A549 (cell line): Measurements from ENCODE around the gene MPP3. TPM values are rescaled to one million over a fixed set of nuclear protein-coding genes. Genes with fewer than 3 reads are reported as not detected.

ENCODE experiments used
- ATAC-seq, 2 experiments: fragments of 200-7000 bp in 1 of 2; fragments of >200 bp in 1 of 2; cut with Nextera tagmentation in 1 of 2; cut with Tn5 transposase in 1 of 2; 3 replicates each; pipeline versions ENCODE4 v1.8.0 to v1.9.1; 2018 to 2020; ENCODE audit warnings: mild to moderate bottlenecking in 1 of 2, moderate library complexity in 1 of 2
- CTCF ChIA-PET: fragments of 300-600 bp; sonication (Branson Sonifier 250); formaldehyde crosslinking; extraction: SDS; loops from one replicate; lab custom pipeline; 2021; ENCODE audit warnings: antibody characterized with exemption, inconsistent platforms; lab: Yijun Ruan, JAX
- POLR2A ChIA-PET: fragments of 350-600 bp; formaldehyde crosslinking; extraction: SDS; loops from one replicate; lab custom pipeline; 2021; ENCODE audit warnings: antibody characterized with exemption, inconsistent platforms; lab: Yijun Ruan, JAX
- DNase-seq, 2 experiments: peaks; one replicate each; pipeline versions ENCODE4 v3.0.0 to v3.0.0-alpha.2; 2011 to 2016; ENCODE audit warnings: low read depth in 1 of 2, low spot score in 1 of 2
- FAIRE-seq: peaks from 2 replicates; lab custom pipeline; 2011; peaks lifted over from hg19 to GRCh38; lab: Jason Lieb, UNC
- H3K27ac ChIP-seq, 2 experiments: fragments of >200 bp; sonication (Bioruptor Twin); formaldehyde crosslinking; 3 replicates each; pipeline ENCODE4 v1.5.1; 2016 to 2017
- H3K4me1 ChIP-seq: fragments of >200 bp; sonication (Bioruptor Twin); formaldehyde crosslinking; 3 replicates; pipeline ENCODE4 v1.6.1; 2016
- H3K4me2 ChIP-seq: fragments of >200 bp; sonication (Bioruptor Twin); formaldehyde crosslinking; 3 replicates; pipeline ENCODE4 v1.6.1; 2016
- H3K4me3 ChIP-seq: fragments of >200 bp; sonication (Bioruptor Twin); formaldehyde crosslinking; 3 replicates; pipeline ENCODE4 v1.5.1; 2016
- H3K9me3 ChIP-seq: fragments of >200 bp; sonication (Bioruptor Twin); formaldehyde crosslinking; 3 replicates; pipeline ENCODE4 v1.6.1; 2016
- BHLHE40 ChIP-seq: IDR thresholded peaks from 2 replicates; pipeline ENCODE4 v1.6.1; 2012; ENCODE audit warnings: low read depth, low read length, inconsistent platforms
- CEBPB ChIP-seq, 2 experiments: fragments of >200 bp in 1 of 2; sonication (Bioruptor Twin) in 1 of 2; formaldehyde crosslinking in 1 of 2; IDR thresholded peaks; 2 replicates each; pipeline ENCODE4 v1.6.1; 2012 to 2016
- CHD2 ChIP-seq: fragments of 150-350 bp; IDR thresholded peaks from 2 replicates; pipeline ENCODE4 v1.6.1; 2014; ENCODE audit warnings: low read length; ENCODE audit not compliant: partially characterized antibody
- EHMT2 ChIP-seq: fragments of 200-600 bp; sonication (generic); IDR thresholded peaks from 2 replicates; pipeline ENCODE4 v1.6.1; 2016; ENCODE audit warnings: antibody characterized with exemption, low read depth, mild to moderate bottlenecking, moderate library complexity
- HES2 ChIP-seq: fragments of >200 bp; sonication (Bioruptor Twin); formaldehyde crosslinking; IDR thresholded peaks from 2 replicates; pipeline ENCODE4 v1.6.1; 2016
- HOXB13 ChIP-seq: fragments of 250-450 bp; sonication (Bioruptor Pico); IDR thresholded peaks from 2 replicates; pipeline ENCODE4 v1.5.0; 2020; ENCODE audit warnings: low read depth, mild to moderate bottlenecking, moderate library complexity
- JUNB ChIP-seq: fragments of >200 bp; sonication (Bioruptor Twin); formaldehyde crosslinking; IDR thresholded peaks from 2 replicates; pipeline ENCODE4 v1.6.1; 2016
- KDM1A ChIP-seq: fragments of 200-600 bp; sonication (generic); IDR thresholded peaks from 2 replicates; pipeline ENCODE4 v1.6.1; 2016; ENCODE audit warnings: low read depth, mild to moderate bottlenecking
- KDM5A ChIP-seq: fragments of 200-600 bp; sonication (generic); IDR thresholded peaks from 2 replicates; pipeline ENCODE4 v1.6.1; 2016; ENCODE audit warnings: antibody characterized with exemption, mild to moderate bottlenecking
- NFE2L2 ChIP-seq: fragments of 150-350 bp; conservative IDR thresholded peaks from 2 replicates; pipeline ENCODE4 v1.6.1; 2014; ENCODE audit warnings: low read length
- NPAS2 ChIP-seq: fragments of 250-450 bp; sonication (Bioruptor Pico); IDR thresholded peaks from 2 replicates; pipeline ENCODE4 v1.8.0; 2022; ENCODE audit warnings: mild to moderate bottlenecking, moderate library complexity, borderline replicate concordance
- PHF8 ChIP-seq: fragments of 200-600 bp; sonication (generic); IDR thresholded peaks from 2 replicates; pipeline ENCODE4 v1.6.1; 2016; ENCODE audit warnings: low read depth, mild to moderate bottlenecking, antibody characterized with exemption, moderate library complexity, borderline replicate concordance
- POLR2A ChIP-seq: IDR thresholded peaks from 2 replicates; pipeline ENCODE4 v1.6.1; 2012; ENCODE audit warnings: mild to moderate bottlenecking, low read length
- RCOR1 ChIP-seq: fragments of 150-350 bp; IDR thresholded peaks from 2 replicates; pipeline ENCODE4 v1.6.1; 2014; ENCODE audit warnings: antibody characterized with exemption, low read length, low read depth
- RNF2 ChIP-seq: fragments of 200-600 bp; sonication (generic); IDR thresholded peaks from 2 replicates; pipeline ENCODE4 v1.6.1; 2016; ENCODE audit warnings: low read depth, mild to moderate bottlenecking, antibody characterized with exemption, moderate library complexity, borderline replicate concordance
- SMC3 ChIP-seq: fragments of >200 bp; sonication (Bioruptor Twin); formaldehyde crosslinking; IDR thresholded peaks from 3 replicates; pipeline ENCODE4 v1.6.1; 2018; ENCODE audit warnings: inconsistent platforms
- TFCP2L1 ChIP-seq: fragments of 250-450 bp; sonication (Bioruptor Pico); IDR thresholded peaks from 2 replicates; pipeline ENCODE4 v1.5.0; 2021; ENCODE audit warnings: mild to moderate bottlenecking
- ZNF302 ChIP-seq: fragments of 250-450 bp; sonication (Bioruptor Pico); IDR thresholded peaks from 2 replicates; pipeline ENCODE4 v1.9.0; 2021; ENCODE audit warnings: inconsistent platforms, mild to moderate bottlenecking, moderate library complexity
- ZSCAN20 ChIP-seq: fragments of 250-450 bp; sonication (Bioruptor Pico); IDR thresholded peaks from 2 replicates; pipeline ENCODE4 v1.8.0; 2022; ENCODE audit warnings: mild to moderate bottlenecking, moderate library complexity
- WGBS: methylation state at CpG from one replicate; pipeline ENCODE4 v1.1.6; 2017; ENCODE audit errors: missing lambda C conversion rate; 5-methylcytosine and 5-hydroxymethylcytosine counted together
- polyA plus RNA-seq, 4 experiments: library from polyadenylated mRNA; depleted of rRNA in 3 of 4; stranded (reverse); fragments of >200 nt; fragmentation: RNase III in 1 of 4; extraction: RNeasy Plus Mini Kit Qiagen cat#74134 plus additional on column Dnase treatment in 1 of 4; gene quantifications; 2 replicates in 3 of 4; 3 replicates in 1 of 4; pipeline ENCODE4 v1.2.3, GENCODE V29; 2011 to 2017
- TF ChIP-seq, protein P1 (sequence below): IDR thresholded peaks from 2 replicates; pipeline ENCODE4 v1.6.1; 2012
- TF ChIP-seq, protein P2 (sequence below): fragments of 250-450 bp; sonication (Bioruptor Pico); IDR thresholded peaks from 2 replicates; pipeline ENCODE4 v1.5.0; 2020; ENCODE audit warnings: low read depth, mild to moderate bottlenecking, moderate library complexity
- TF ChIP-seq, protein P3 (sequence below): IDR thresholded peaks from 2 replicates; pipeline ENCODE4 v1.6.1; 2012

Gene MPP3
- polyA plus RNA-seq, 2 of the 4 experiments (the other 2 are of a cell fraction) = 15.5 to 21.4 TPM

GRCh38 chr17:43769859-43770258, 63.1 kb downstream of the MPP3 start:
- Histone ChIP-seq H3K4me1 (peaks cover 18% of the 10 kb centered on the region), H3K4me2 (no peak overlapping the region), H3K9me3 (no peaks in the 10 kb centered on the region), H3K4me3 (no peak overlapping the region), H3K27ac (no peak overlapping the region)
- ChIA-PET CTCF (interaction anchor here (1.0 to 2.5 kb wide), 4 partner anchors 9 to 193 kb away, joined by 3 to 34 read pairs (median 6); no protein-coding TSS in a partner anchor), POLR2A (no interaction called here)
- FAIRE-seq (no peak), DNase-seq (no peak), ATAC-seq (no peak)
- TF ChIP-seq NFE2L2 (no peak), EHMT2 (no peak), ZNF302 (CRISPR knock-in tag) (no peak), PHF8 (no peak), HOXB13 (CRISPR knock-in tag) (no peak), CEBPB (IDR thresholded peaks at IDR 0.05) (no peak)
- TF ChIP-seq, protein P1, sequence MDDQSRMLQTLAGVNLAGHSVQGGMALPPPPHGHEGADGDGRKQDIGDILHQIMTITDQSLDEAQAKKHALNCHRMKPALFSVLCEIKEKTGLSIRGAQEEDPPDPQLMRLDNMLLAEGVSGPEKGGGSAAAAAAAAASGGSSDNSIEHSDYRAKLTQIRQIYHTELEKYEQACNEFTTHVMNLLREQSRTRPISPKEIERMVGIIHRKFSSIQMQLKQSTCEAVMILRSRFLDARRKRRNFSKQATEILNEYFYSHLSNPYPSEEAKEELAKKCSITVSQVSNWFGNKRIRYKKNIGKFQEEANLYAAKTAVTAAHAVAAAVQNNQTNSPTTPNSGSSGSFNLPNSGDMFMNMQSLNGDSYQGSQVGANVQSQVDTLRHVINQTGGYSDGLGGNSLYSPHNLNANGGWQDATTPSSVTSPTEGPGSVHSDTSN = no peak
- WGBS = 99% methylated on average over 11 of the region's 11 CpGs

GRCh38 chr17:43769426-43769825, 63.5 kb downstream of the MPP3 start:
- H3K4me2 ChIP-seq = no peak overlapping the region
- no peaks in the 10 kb centered on the region for H3K9me3 ChIP-seq
- no peak for DNase-seq
- no peak for FAIRE-seq
- 95% methylated on average over 16 of the region's 16 CpGs for WGBS
- H3K4me1 ChIP-seq = peaks cover 18% of the 10 kb centered on the region
- ATAC-seq = peak in 1 of 2 experiments; percentile 22; a peak in 1 of 6 replicates
- H3K27ac ChIP-seq = no peak overlapping the region
- CTCF ChIA-PET = interaction anchor here (1.0 to 2.5 kb wide), 4 partner anchors 9 to 192 kb away, joined by 3 to 34 read pairs (median 6); no protein-coding TSS in a partner anchor
- POLR2A ChIA-PET = no interaction called here
- no peak for TF ChIP-seq RCOR1
- H3K4me3 ChIP-seq = no peak overlapping the region

DNA sequence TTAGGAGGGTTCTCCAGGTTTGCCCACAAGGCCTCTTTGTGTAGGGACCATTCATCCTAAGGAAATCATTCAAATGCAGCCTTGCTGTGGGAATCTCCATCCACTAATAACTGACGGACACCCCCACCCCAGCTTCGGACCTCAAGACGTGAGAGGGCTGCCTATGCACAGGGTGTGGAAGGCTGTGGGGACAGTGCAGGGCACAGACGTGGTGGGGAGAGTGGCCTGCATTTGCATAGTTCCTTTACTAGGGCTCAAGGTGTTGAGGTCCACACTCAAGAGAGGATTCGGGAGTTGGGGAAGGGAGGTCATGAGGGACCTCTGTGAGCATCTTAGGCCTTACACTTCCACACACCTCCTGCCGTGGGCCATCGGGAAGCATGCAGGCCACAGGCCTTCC, 64.0 kb downstream of the MPP3 start:
- TF ChIP-seq KDM1A (no peak), PHF8 (no peak)
- ChIA-PET POLR2A (no interaction called here), CTCF (interaction anchor here (1.0 to 2.5 kb wide), 3 partner anchors 8 to 192 kb away, joined by 4 to 34 read pairs (median 8); no protein-coding TSS in a partner anchor)
- ATAC-seq (peak in 1 of 2 experiments; percentile 6; a peak in 1 of 6 replicates), DNase-seq (no peak), FAIRE-seq (no peak)
- H3K9me3 ChIP-seq = no peaks in the 10 kb centered on the region
- WGBS = 94% methylated on average over 7 of the region's 7 CpGs
- H3K4me1 ChIP-seq = peaks cover 18% of the 10 kb centered on the region
- H3K4me3 ChIP-seq = no peak overlapping the region
- no peak overlapping the region for H3K4me2 ChIP-seq
- H3K27ac ChIP-seq = no peak overlapping the region

DNA sequence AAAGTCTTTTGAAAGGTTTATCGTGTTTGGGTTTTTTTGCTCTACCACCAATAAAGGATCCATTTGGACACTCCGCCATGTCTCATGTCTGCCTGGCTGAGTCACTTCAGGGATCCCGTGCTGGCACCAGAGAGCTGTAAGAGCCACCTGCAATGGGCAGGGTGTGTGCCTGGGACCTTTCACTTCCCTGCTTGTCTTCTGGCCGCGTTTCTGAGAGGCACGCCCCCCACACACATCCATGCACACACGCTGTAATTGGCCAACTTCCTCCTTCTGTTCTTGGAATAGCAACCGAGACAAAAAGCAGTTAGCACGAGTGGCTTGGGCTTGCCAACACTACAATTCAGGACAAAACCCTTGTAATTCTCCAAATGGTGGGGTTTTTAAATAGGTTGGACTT, 64.6 kb downstream of the MPP3 start:
- H3K4me1 ChIP-seq = peaks cover 15% of the 10 kb centered on the region
- no peaks in the 10 kb centered on the region for H3K9me3 ChIP-seq
- ATAC-seq (no peak), DNase-seq (no peak), FAIRE-seq (no peak)
- ChIA-PET CTCF (interaction anchor here (2.0 to 13.9 kb wide), 5 partner anchors 11 to 191 kb away, joined by 9 to 220 read pairs (median 25); partner anchors contain the start of genes CD300LG, CFAP97D1 and SOST), POLR2A (interaction anchor here (2.9 kb wide), 1 partner anchor 10 kb away, joined by 11 read pairs; the partner anchor contains the start of gene DUSP3)
- no peak for TF ChIP-seq JUNB
- TF ChIP-seq RNF2 = no peak
- TF ChIP-seq, protein P2, sequence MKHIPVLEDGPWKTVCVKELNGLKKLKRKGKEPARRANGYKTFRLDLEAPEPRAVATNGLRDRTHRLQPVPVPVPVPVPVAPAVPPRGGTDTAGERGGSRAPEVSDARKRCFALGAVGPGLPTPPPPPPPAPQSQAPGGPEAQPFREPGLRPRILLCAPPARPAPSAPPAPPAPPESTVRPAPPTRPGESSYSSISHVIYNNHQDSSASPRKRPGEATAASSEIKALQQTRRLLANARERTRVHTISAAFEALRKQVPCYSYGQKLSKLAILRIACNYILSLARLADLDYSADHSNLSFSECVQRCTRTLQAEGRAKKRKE (CRISPR knock-in tag) = no peak
- TF ChIP-seq TFCP2L1 (CRISPR knock-in tag) = no peak
- TF ChIP-seq, protein P3, sequence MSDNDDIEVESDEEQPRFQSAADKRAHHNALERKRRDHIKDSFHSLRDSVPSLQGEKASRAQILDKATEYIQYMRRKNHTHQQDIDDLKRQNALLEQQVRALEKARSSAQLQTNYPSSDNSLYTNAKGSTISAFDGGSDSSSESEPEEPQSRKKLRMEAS = no peak
- TF ChIP-seq ZSCAN20 (CRISPR knock-in tag) = no peak
- no peak for TF ChIP-seq NPAS2 (CRISPR knock-in tag)
- no peak for TF ChIP-seq POLR2A
- no peak for TF ChIP-seq HES2
- no peak for TF ChIP-seq SMC3
- TF ChIP-seq CHD2 = no peak
- TF ChIP-seq KDM5A = no peak
- no peak for TF ChIP-seq BHLHE40
- H3K4me2 ChIP-seq = no peak overlapping the region
- no peak overlapping the region for H3K4me3 ChIP-seq
- no peak overlapping the region for H3K27ac ChIP-seq
- WGBS = 91% methylated on average over 9 of the region's 9 CpGs
